ENCODE measurements around the gene KIF26A. TPM values are rescaled to one million over a fixed set of nuclear protein-coding genes. Genes with fewer than 3 reads are reported as not detected.

Gene KIF26A
- total RNA-seq, 1 donor from 2014 or later, result 0.60 TPM

- Mint-ChIP-seq H3K9me3 (ENCODE audit: low read depth) (no peaks in the 10 kb centered on the region), H3K4me3 (ENCODE audit: unreplicated experiment) (no peak overlapping the region), H3K4me1 (ENCODE audit: low read depth) (no peaks in the 10 kb centered on the region), H3K27ac (ENCODE audit: unreplicated experiment) (no peak overlapping the region), H3K36me3 (ENCODE audit: low read depth) (no peaks in the 10 kb centered on the region), H3K27me3 (ENCODE audit: low read depth) (peaks cover 22% of the 10 kb centered on the region)
- peak; percentile 72 for DNase-seq (ENCODE audit: low spot score)
- TF ChIP-seq, protein P1, sequence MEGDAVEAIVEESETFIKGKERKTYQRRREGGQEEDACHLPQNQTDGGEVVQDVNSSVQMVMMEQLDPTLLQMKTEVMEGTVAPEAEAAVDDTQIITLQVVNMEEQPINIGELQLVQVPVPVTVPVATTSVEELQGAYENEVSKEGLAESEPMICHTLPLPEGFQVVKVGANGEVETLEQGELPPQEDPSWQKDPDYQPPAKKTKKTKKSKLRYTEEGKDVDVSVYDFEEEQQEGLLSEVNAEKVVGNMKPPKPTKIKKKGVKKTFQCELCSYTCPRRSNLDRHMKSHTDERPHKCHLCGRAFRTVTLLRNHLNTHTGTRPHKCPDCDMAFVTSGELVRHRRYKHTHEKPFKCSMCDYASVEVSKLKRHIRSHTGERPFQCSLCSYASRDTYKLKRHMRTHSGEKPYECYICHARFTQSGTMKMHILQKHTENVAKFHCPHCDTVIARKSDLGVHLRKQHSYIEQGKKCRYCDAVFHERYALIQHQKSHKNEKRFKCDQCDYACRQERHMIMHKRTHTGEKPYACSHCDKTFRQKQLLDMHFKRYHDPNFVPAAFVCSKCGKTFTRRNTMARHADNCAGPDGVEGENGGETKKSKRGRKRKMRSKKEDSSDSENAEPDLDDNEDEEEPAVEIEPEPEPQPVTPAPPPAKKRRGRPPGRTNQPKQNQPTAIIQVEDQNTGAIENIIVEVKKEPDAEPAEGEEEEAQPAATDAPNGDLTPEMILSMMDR (IDR thresholded peaks at IDR 0.05), result no peak
Measured at GRCh38 chr14:104112113-104112505, 26.3 kb upstream of the KIF26A start.

DNA sequence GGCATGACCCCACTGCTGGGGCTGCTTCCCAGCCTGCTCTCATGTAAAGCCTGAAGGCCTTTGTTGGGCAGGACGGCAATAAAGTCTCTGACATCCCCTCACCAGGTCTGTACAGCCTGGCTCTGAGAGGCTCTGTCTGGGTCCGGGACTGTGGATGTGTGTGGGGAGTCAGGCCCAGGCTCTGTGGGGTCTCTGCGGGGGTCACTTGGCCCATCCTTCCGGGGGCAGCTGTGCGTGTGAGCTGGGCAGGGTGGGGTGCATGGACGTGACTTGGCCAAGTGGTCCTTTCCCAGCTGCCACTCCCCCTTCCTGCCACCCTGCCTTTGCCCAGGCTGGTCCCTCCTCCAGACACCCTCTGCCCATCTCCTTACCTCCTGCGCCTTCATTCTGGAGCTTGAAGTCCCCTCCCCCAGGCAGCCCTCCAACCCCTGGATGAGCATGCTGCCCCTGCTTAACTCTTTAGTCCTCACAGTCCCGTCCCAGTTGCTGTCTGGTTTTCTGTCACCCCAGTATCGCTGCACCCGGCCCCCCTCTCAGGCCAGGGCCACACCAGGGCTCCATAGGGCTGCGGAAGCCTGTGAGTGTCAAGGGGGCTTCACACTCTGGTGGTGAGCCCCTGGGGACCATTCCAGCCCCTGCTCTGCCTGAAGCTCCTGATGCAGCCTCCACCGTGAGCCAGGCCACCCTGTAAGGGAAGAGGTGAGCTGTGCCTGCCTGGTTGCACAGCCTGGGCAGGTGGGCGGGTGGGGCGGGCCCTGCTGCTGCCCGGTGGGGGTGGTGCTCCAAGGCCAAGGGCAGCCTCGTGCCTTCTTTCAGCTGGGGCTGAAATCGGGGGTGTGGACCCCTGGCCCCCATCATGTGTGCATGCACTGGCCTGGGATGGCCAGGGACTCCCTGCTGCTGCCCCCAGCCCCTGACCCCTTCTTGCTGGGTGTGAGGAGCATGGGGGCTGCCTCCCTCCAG, 25.5 kb upstream of the KIF26A start:
- TF ChIP-seq, protein P1 (IDR thresholded peaks at IDR 0.05), result no peak
- peak; percentile 89 for DNase-seq (ENCODE audit: low spot score)
- H3K4me1 Mint-ChIP-seq (ENCODE audit: low read depth), result no peaks in the 10 kb centered on the region
- H3K27ac Mint-ChIP-seq (ENCODE audit: unreplicated experiment), result no peak overlapping the region
- H3K27me3 Mint-ChIP-seq (ENCODE audit: low read depth), result peaks cover 22% of the 10 kb centered on the region
- H3K36me3 Mint-ChIP-seq (ENCODE audit: low read depth), result no peaks in the 10 kb centered on the region
- H3K9me3 Mint-ChIP-seq (ENCODE audit: low read depth), result no peaks in the 10 kb centered on the region
- no peak overlapping the region for H3K4me3 Mint-ChIP-seq (ENCODE audit: unreplicated experiment)

DNA sequence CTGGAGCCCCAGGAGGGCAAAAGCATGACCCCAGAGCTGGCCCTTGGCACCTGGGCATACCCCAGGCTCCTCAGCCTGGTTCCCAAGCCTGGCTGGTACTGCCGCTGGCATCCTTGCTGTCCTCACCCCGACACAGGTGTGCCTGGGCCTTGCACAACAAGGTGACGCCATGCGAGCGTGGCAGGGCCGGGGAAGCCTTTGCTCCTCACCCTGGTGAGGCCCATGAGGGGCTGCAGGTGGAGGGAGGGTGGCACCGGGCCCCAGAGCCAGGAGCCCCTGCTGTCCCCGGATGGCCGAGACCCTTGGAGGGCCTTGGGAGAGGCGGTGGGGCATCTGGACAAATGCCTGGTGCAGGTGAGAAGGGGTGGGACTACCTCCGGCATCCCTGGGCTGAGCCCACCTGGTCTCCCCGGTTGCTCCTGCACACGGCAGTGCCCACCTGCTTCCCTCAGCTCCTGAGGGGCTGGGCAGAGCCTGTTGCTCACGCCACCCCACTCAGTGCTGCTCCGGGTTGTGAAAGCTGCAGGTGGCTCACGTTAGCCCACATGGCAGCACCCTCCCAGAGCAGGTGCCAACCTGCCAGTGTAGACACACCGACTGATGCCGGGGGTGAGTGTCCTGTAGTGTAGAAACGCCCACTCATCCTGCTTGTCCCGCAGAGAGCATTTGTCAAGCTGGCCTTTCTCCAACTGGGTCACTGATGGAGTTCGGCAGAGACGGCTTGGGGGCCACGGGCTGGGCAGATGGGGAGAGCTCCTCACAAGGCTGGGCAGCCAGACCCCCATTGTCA, 24.6 kb upstream of the KIF26A start:
- DNase-seq (ENCODE audit: low spot score), result peak; percentile 87
- H3K36me3 Mint-ChIP-seq (ENCODE audit: low read depth), result no peaks in the 10 kb centered on the region
- H3K4me1 Mint-ChIP-seq (ENCODE audit: low read depth), result no peaks in the 10 kb centered on the region
- TF ChIP-seq, protein P1 (IDR thresholded peaks at IDR 0.05), result no peak
- no peak overlapping the region for H3K27ac Mint-ChIP-seq (ENCODE audit: unreplicated experiment)
- no peak overlapping the region for H3K4me3 Mint-ChIP-seq (ENCODE audit: unreplicated experiment)
- H3K27me3 Mint-ChIP-seq (ENCODE audit: low read depth), result peaks cover 28% of the 10 kb centered on the region
- no peaks in the 10 kb centered on the region for H3K9me3 Mint-ChIP-seq (ENCODE audit: low read depth)

- DNase-seq (ENCODE audit: low spot score), result peak; percentile 91
- Mint-ChIP-seq H3K4me3 (ENCODE audit: unreplicated experiment) (no peak overlapping the region), H3K9me3 (ENCODE audit: low read depth) (no peaks in the 10 kb centered on the region), H3K27me3 (ENCODE audit: low read depth) (peaks cover 26% of the 10 kb centered on the region), H3K4me1 (ENCODE audit: low read depth) (no peaks in the 10 kb centered on the region), H3K27ac (ENCODE audit: unreplicated experiment) (no peak overlapping the region), H3K36me3 (ENCODE audit: low read depth) (no peaks in the 10 kb centered on the region)
- TF ChIP-seq, protein P1 (IDR thresholded peaks at IDR 0.05), result no peak
Measured at GRCh38 chr14:104114421-104115130, 23.8 kb upstream of the KIF26A start.
